HG03571 (cell line): ENCODE data around the gene MYH14.
"Not testable (repeated sequence)": the region's sequence is repeated elsewhere in the genome, so short reads cannot be mapped to it uniquely, and the experiment has no call there.

Source experiments
- ATAC-seq: cut with Tn5 transposase; IDR thresholded peaks from one replicate; pipeline ENCODE4 v1.9.1; 2021; ENCODE audit not compliant: unreplicated experiment

Gene MYH14

DNA sequence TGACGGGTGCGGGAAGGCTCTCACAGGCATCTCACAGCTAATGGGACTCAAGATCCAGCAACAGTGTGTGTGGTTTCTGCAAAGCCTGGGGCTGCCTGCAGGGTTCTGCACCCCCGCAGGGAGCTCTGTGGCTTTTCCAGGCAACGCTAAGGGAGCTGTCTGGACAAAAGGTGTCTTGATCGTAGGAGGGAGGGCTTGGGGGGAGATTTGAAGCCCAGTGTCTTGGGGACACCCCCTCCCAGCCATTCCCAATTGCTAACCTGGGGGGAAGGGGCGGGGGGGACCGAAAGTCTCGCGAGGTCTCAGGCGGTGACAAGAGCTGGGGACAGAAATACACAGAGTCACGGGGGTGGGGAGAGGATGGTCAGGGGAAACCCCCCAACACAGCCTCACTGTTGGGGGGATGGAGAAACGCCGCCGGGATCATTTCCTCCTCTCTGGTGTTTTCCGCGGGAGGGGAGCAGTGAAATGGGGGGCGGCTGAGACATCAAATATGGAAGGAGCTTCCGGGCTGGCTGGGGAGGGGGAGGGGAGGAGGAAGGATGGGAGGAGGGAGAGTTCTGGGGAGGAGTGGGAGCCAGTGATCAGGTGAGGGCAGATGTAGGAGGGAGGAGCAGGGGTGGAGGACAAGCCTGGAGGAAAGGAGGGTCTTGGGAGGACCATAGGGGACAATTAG, 112.5 kb downstream of the MYH14 start:
- ATAC-seq: no peak

DNA sequence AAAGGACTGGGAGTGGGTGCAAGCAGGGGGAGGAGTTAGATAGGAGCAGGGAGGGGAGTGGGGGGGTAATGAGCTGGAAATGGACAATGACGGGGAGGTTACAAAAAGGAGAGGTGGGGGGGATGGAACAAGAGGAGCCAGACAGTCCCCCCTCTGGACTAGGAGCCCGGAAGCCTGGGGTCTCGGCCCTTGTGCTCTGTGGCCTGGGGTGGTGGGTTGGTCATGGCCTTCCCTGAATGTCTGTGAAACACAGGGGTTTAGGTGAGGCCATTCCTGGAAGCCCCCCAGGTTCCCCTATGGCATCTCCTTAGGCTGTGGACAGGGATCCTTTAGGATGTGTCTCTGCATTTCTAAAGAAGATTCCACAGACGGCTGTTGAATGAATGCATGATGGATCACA, 113.7 kb downstream of the MYH14 start:
- ATAC-seq: no peak

GRCh38 chr19:50318438-50318837, 115.0 kb downstream of the MYH14 start:
- ATAC-seq: no peak

DNA sequence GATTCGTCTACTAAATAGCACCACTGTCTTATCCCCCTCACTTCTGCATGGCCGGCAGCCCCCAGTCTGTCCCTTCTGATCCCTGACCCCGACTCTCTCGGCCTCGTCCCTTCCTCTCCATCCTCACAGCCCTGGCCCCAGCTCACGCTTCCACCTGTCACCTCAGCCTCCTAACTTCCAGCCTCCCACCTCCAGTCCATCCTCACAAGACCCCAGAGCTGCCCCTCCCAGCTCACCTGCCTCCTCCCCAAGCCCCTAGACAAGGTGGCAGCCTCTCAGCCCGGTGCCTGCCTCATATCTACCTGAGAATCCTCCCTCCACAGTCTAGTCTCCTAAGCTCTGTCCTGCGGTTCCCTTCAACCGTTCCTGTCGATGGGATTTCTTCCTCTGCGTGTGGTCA, 115.7 kb downstream of the MYH14 start:
- ATAC-seq: no peak

DNA sequence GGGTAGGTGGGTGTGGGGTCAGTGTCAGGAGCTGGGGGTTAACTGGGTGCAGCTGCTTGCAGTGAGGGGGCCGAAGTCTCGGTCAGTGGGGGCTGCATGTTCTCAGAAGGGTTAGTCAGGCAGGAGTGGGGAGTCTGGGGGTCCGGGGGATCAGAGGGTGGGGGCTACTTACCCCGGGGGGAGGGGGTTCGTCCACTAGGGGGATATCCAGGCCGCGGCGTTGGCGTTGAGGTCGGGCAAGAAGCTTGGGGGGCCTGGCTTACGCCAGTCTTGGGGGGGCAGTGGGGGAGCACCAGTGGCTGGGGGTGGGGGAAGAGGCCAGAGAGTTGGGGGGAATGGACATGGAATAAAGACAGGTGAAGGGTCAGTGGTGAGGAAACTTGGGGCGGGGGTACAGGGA, 116.6 kb downstream of the MYH14 start:
- ATAC-seq: no peak

GRCh38 chr19:50320596-50320995, 117.2 kb downstream of the MYH14 start:
- ATAC-seq: no peak

GRCh38 chr19:50321831-50322230, 118.4 kb downstream of the MYH14 start:
- no peak for ATAC-seq

- no peak for ATAC-seq
These were observed 118.8 kb downstream of the MYH14 start for GRCh38 chr19:50322234-50322633.

DNA sequence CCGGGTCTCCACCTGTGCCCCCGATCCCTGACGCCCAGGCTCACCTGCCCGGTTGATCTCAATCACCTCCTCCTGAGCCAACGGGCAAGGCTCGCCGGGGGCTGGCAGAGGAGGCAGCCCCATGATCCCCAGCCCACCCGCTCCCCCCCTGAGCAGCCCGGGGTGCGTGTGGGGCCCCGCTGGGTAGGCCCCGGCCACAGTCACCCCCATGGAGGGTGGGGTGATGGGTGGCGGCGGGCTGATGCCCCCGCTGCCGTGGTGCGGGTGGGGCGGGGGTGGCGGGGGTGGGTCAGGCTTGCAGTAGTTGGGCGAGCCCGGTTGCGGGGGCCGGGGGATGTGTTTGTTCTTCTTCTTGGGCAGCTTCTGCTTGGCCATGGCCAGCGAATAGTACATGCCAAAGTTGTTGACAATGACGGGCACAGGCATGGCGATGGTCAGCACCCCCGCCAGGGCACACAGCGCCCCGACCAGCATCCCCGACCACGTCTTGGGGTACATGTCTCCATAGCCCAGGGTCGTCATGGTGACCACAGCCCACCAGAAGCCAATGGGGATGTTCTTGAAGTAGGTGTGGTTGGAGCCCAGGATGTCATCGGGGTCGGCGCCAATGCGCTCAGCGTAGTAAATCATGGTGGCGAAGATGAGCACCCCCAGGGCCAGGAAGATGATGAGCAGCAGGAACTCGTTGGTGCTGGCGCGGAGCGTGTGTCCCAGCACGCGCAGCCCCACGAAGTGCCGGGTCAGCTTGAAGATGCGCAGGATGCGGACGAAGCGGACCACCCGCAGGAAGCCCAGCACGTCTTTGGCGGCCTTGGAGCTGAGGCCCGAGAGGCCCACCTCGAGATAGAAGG, 119.7 kb downstream of the MYH14 start:
- ATAC-seq: no peak

- no peak for ATAC-seq
These were observed 120.3 kb downstream of the MYH14 start for GRCh38 chr19:50323782-50324133.

DNA sequence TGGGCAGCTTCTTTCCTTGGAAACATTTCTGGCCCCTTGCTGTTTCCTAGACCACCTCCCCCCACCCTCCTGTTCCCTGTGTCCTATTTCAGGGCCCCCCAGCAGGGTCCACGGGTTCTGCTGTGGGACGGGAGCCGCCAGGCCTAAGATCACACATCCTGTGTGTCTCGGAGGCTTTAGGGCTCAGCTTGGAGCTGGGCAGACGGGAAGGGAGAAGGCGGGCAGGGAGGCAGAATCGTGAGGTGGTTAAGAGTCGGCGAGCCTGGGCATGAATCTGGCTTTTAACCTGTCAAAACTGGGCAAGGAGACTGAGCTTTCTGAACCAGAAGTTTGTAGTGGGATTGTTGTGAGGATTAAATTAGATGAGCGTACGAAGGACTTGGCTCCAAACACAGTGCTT, 120.9 kb downstream of the MYH14 start:
- no peak for ATAC-seq

- no peak for ATAC-seq
These were observed 122.1 kb downstream of the MYH14 start for GRCh38 chr19:50325310-50326100.

DNA sequence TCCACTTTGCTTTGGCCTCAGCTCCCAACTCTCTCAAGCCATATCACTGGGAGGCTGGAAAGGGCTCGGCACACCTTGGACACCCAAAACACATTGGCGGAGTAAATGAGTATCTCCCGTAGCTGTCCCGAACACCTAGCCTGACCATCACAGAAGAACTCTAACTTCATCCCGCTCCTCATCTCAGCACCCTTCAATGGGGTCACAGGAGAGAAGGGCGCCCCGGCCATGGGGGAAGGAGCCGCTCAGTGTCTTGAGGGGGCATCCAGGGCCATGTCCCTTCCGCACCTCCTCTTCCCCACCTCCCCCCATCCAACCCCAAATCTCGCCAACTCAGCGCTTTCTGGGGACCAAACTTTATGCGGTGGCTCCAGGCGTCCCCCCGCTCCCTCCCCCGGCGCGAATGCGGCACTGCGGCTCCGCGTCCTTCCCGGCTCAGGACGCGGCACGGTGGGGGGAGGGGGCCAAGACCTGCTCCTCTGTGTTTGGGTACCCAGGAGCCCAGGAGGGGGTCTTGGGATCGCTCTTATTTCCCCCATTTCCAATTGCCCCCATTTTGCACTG, 122.8 kb downstream of the MYH14 start:
- no peak for ATAC-seq

GRCh38 chr19:50327013-50327412, 123.6 kb downstream of the MYH14 start:
- ATAC-seq: no peak

DNA sequence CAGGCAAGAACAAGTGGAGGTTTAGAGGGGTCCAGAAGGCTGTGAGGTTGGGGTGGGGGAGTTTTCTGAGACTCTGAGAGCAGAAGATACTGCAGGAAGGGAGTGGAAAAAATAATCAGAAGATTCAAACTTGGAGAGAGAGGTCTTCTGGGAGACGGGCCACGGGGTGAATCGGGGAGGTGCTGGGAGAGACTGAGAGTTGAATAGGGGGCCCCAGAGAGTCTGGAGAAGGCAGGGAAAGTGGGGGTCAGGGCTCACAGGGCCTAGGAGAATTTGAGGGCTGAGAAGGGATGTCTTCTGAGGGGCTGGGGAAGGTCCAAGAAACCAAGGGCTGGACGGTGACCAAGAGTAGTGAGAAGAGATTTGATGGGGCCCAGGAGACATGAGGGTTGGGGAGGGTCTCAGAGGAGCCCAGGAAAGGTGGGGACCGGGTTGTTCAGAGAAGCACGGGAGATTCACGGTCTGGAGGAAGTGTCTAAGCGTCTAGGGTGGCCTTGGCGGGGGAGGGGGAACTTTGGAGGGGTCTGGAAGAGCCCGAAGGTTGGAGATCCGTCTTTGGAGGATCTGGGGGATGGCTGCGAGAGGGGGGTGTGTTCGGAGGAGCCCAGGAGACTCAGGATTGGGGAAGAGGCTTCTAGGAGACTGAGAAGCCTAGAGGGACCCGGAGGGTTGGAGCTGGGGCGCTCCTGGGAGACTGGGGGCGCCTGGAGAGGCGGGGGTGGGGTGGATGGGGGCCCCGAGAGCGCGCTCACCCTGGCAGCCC, 124.2 kb downstream of the MYH14 start:
- ATAC-seq: no peak

GRCh38 chr19:50328224-50328872, 124.9 kb downstream of the MYH14 start:
- no peak for ATAC-seq

GRCh38 chr19:50328873-50329145, 125.4 kb downstream of the MYH14 start:
- ATAC-seq: no peak

DNA sequence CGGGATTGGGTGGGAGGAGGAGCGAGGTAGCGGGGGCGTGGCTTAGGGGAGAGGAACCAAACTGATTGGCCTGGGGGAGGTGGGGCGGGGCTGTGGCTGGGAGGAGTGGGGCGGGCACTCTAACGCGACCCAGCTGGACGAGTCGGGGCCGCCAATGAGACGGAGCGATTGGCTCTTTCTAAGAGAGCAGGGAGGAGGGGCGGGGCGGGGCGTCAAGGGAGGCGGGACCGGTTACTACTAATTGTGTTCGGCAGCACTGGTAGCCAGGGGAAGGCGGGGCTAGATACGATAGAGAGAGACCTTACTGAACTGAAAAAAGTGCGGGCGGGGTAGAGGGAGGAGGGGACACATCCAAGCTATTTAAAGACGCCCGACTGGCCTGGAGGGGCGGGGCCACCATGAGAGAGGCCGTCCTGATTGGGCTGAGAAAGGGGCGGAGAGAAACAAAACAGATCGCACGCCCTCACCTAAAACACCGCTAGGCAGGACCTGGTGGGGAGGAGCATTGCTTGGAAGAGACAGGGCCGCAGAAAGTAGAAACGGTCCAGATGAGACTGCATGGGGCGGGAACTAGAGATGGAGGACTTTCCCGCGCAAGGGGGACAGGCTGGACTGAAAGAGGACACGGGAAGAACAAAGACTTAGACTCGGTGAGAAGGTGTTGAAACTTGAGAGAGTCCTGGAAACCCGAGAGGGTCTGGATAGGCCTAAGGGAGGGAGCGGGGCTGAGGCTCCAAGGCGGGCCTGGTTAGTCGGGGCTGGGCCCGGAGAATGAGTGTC, 125.9 kb downstream of the MYH14 start, which contains the start of gene KCNC3:
Gene KCNC3, minus strand, starts transcription at position 232 of the 780 bp plus-strand sequence. CDS start 295 bp downstream, outside the sequence.
- ATAC-seq: peak; percentile 36

DNA sequence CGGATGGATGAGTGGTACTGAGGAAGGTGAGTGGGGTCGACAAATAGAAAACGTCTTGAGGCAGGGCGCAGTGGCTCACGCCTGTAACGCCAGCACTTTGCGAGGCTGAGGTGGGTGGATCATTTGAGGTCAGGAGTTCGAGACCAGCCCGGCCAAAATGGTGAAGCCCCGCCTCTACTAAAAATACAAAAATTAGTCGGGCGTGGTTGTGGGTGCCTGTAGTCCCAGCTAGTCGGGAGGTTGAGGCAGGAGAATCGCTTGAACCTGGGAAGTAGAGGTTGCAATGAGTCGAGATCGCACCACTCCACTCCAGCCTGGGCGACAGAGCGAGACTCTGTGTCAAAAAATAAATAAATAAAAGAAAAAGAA, 126.5 kb downstream of the MYH14 start:
- not testable (repeated sequence) for ATAC-seq
